ENCODE measurements around the gene SERPINB1. TPM values are rescaled to one million over a fixed set of nuclear protein-coding genes. Genes with fewer than 3 reads are reported as not detected.

The SERPINB1 gene
- total RNA-seq, 5 donors from 2014 or later (not counting 1 experiment from before 2014, with no cell fraction given), result 40.3 to 60.9 (median 50.7) TPM

DNA sequence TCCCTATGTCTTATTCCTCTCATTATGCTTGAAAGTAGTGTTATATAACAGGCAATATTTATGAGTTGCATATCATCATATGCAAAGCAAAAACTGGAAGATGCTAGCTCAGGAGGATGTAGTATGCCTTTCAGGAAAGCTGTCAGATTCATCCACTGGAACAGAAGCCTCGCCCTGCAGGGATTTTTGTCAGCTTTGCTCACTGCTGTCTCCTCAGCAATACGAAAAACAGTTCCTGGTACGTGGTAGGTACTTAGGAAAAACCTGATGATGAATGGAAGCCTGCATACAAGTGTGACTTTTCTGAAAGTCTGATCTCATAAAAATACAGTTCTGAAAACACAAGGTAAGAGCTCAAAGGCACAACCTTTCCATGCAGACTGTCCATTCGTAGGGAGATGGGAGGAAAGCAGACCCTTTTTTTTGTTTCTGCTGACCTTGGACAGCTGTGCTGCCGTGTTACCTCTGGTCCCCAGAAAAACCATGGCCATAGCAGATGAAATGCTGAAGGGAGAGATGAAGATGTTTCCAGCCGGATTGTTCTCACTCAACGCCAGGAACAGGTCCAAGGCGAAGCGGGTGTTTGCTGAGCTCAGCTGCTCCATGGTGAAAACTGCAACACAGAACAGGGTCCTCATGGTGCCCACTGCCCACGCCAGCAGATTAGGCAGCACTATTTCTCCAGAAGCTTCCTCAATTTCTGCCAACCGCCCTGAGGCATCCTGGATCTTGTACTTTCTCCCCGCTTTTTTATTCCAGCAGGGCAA, 1.5 kb downstream of the SERPINB1 start:
- DNase-seq, result no peak
- H3K27ac Mint-ChIP-seq, result peak overlapping the region; percentile 74 to 81
- POLR2A ChIA-PET, result interaction anchor here (0.6 to 1.9 kb wide), 5 partner anchors 37 to 150 kb away, joined by 3 to 6 read pairs (median 3); no protein-coding TSS in a partner anchor
- Histone ChIP-seq H3K4me1 (ENCODE audit: control insufficient read depth in 1 of 2, extremely low read depth in 1 of 2, insufficient read depth in 2 of 2, low read length in 2 of 2) (peaks cover 16 to 37% of the 10 kb centered on the region in 2 experiments), H3K36me3 (ENCODE audit: control insufficient read depth in 2 of 2, extremely low read depth in 1 of 2, insufficient read depth in 1 of 2, low read length in 1 of 2) (peaks cover 7 to 43% of the 10 kb centered on the region in 2 donors), H3K9me3 (no peaks in the 10 kb centered on the region), H3K27me3 (replicated peaks in 1 of 2; ENCODE audit: control insufficient read depth in 2 of 2, extremely low read depth in 1 of 2, insufficient read depth in 2 of 2, low read length in 1 of 2) (no peaks in the 10 kb centered on the region), H3K27ac (ENCODE audit: low read length) (peak overlapping the region; percentile 80), H3K4me3 (ENCODE audit: control insufficient read depth in 1 of 2, extremely low read depth in 1 of 2, low read length in 1 of 2) (peak overlapping the region; percentile 56 to 64)
- peaks cover 48 to 62% (median 54%) of the 10 kb centered on the region in 3 donors for H3K4me1 Mint-ChIP-seq
- H3K4me3 Mint-ChIP-seq, result peak overlapping the region; percentile 83 to 91 (median 86)
- H3K27me3 Mint-ChIP-seq, result no peaks in the 10 kb centered on the region
- CTCF ChIA-PET, result interaction anchor here (0.7 to 3.7 kb wide), 12 partner anchors 9 to 112 kb away, joined by 3 to 16 read pairs (median 4); no protein-coding TSS in a partner anchor
- no peak for ATAC-seq (replicated peaks in 1 of 4)
- 90% methylated on average over 10 of the region's 12 CpGs for WGBS (ENCODE audit: insufficient coverage)
- no peaks in the 10 kb centered on the region for H3K9me3 Mint-ChIP-seq
- peaks cover 36% of the 10 kb centered on the region for H3K36me3 Mint-ChIP-seq

DNA sequence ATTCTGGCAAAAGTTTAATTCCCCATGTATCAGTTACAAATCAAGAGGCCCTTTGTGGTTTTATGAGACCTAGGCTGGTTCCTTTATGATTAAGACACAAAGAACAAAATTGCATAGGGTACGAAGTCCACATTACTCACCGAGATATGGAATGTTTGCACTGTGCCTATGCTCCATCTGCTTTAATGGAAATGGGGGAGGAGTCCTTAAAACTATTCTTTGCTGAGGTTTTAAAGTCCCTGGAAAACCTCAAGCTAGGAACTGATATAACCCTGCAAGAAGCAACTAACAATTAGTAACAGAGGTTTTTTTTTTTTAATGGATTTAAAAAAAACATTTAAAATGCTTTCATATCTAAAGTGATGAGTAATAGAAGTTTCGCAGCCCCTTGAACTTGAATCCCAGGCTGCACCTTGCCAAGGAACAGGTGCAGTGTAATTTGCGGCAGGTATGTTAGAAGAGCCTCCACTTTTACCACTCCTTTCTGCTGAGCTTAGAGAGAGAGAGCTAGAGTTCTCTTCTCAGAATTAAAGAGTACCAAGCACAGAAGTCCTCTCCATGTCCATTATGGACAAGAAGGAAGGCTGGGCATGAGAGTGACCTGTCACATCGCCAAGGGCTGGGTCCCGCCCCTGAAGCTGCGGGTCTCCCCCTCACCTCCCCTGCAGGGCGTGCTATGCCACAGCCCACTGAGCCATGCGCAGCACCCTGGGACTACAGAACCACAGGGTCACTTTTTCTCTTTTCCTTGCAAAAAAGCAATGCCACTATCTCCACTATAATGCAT, 2.3 kb downstream of the SERPINB1 start:
- Mint-ChIP-seq H3K4me1 (peaks cover 56 to 66% (median 58%) of the 10 kb centered on the region in 3 donors), H3K27ac (peak overlapping the region; percentile 74 to 81), H3K27me3 (no peaks in the 10 kb centered on the region), H3K9me3 (no peaks in the 10 kb centered on the region), H3K36me3 (peaks cover 43% of the 10 kb centered on the region), H3K4me3 (peak overlapping the region; percentile 83 to 91 (median 86))
- no peaks in the 10 kb centered on the region for H3K27me3 ChIP-seq (replicated peaks in 1 of 2; ENCODE audit: control insufficient read depth in 2 of 2, extremely low read depth in 1 of 2, insufficient read depth in 2 of 2, low read length in 1 of 2)
- ATAC-seq (replicated peaks in 1 of 4), result no peak
- no peak overlapping the region for H3K4me3 ChIP-seq (ENCODE audit: control insufficient read depth in 1 of 2, extremely low read depth in 1 of 2, low read length in 1 of 2)
- ChIA-PET CTCF (interaction anchor here (0.7 to 3.7 kb wide), 9 partner anchors 8 to 97 kb away, joined by 3 to 16 read pairs (median 4); no protein-coding TSS in a partner anchor), POLR2A (interaction anchor here (0.6 to 1.4 kb wide), 5 partner anchors 38 to 108 kb away, joined by 3 to 4 read pairs (median 3); no protein-coding TSS in a partner anchor)
- H3K27ac ChIP-seq (ENCODE audit: low read length), result no peak overlapping the region
- WGBS (ENCODE audit: insufficient coverage), result 80% methylated on average over 1 of the region's 9 CpGs
- peaks cover 7 to 48% of the 10 kb centered on the region in 2 donors for H3K36me3 ChIP-seq (ENCODE audit: control insufficient read depth in 2 of 2, extremely low read depth in 1 of 2, insufficient read depth in 1 of 2, low read length in 1 of 2)
- peaks cover 16 to 37% of the 10 kb centered on the region in 2 experiments for H3K4me1 ChIP-seq (ENCODE audit: control insufficient read depth in 1 of 2, extremely low read depth in 1 of 2, insufficient read depth in 2 of 2, low read length in 2 of 2)
- no peaks in the 10 kb centered on the region for H3K9me3 ChIP-seq
- DNase-seq, result no peak

DNA sequence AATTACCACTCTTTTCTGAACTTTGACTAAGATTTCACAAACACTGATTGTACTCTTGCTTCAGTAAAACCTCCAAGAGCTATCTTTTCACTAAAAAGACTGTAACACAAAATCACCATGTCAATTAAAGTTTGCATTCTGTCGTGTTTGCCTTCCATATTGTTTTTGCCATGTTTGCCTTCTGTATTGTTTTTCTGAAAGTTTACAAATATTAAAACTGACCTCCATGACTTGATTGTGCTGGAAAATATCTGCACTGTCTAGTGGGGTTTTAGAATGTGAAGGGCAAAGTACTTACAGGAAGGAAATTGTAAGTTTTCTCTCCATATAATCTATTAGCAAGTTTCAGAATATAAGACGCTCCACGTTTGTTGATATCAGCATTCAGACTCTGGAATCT, 3.4 kb downstream of the SERPINB1 start:
- Histone ChIP-seq H3K9me3 (no peaks in the 10 kb centered on the region), H3K36me3 (ENCODE audit: control insufficient read depth in 2 of 2, extremely low read depth in 1 of 2, insufficient read depth in 1 of 2, low read length in 1 of 2) (peaks cover 7 to 59% of the 10 kb centered on the region in 2 donors), H3K4me1 (ENCODE audit: control insufficient read depth in 1 of 2, extremely low read depth in 1 of 2, insufficient read depth in 2 of 2, low read length in 2 of 2) (peaks cover 16 to 36% of the 10 kb centered on the region in 2 experiments), H3K27ac (ENCODE audit: low read length) (no peak overlapping the region), H3K27me3 (replicated peaks in 1 of 2; ENCODE audit: control insufficient read depth in 2 of 2, extremely low read depth in 1 of 2, insufficient read depth in 2 of 2, low read length in 1 of 2) (no peaks in the 10 kb centered on the region), H3K4me3 (ENCODE audit: control insufficient read depth in 1 of 2, extremely low read depth in 1 of 2, low read length in 1 of 2) (no peak overlapping the region)
- ATAC-seq (replicated peaks in 1 of 4) (no peak), DNase-seq (no peak)
- WGBS (ENCODE audit: insufficient coverage), result no CpG with 5 or more reads among the region's 3 CpGs
- POLR2A ChIA-PET, result interaction anchor here in 1 of 2 donors (0.5 kb wide), 1 partner anchor 32 kb away, joined by 3 read pairs; no protein-coding TSS in a partner anchor
- peaks cover 54% of the 10 kb centered on the region for H3K36me3 Mint-ChIP-seq
- CTCF ChIA-PET, result interaction anchor here (1.0 to 1.4 kb wide), 2 partner anchors 9 to 47 kb away, joined by 3 to 5 read pairs; no protein-coding TSS in a partner anchor
- no peak overlapping the region for H3K4me3 Mint-ChIP-seq
- peaks cover 55 to 59% (median 56%) of the 10 kb centered on the region in 3 donors for H3K4me1 Mint-ChIP-seq
- peak overlapping the region in 1 of 2 donors; percentile 11 for H3K27ac Mint-ChIP-seq
- no peaks in the 10 kb centered on the region for H3K9me3 Mint-ChIP-seq
- no peaks in the 10 kb centered on the region for H3K27me3 Mint-ChIP-seq

DNA sequence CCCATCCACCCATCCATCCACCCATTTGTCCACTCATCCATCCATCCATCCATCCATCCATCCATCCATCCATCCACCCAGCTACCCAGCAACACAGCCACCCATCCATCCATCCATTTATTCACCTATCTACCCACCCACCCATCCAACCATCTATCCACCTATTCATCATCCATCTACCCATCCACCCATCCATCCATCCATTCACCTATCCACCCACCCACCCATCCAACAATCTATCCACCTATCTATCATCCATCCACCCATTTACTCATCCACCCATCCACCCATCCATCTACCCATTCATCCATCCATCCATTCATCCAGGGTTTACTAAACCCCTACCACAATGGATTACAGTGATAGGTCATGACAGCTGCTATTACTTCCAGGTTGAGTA, 7.4 kb downstream of the SERPINB1 start:
- Histone ChIP-seq H3K27ac (ENCODE audit: low read length) (no peak overlapping the region), H3K4me3 (ENCODE audit: control insufficient read depth in 1 of 2, extremely low read depth in 1 of 2, low read length in 1 of 2) (no peak overlapping the region), H3K27me3 (replicated peaks in 1 of 2; ENCODE audit: control insufficient read depth in 2 of 2, extremely low read depth in 1 of 2, insufficient read depth in 2 of 2, low read length in 1 of 2) (no peaks in the 10 kb centered on the region), H3K9me3 (no peaks in the 10 kb centered on the region), H3K36me3 (ENCODE audit: control insufficient read depth in 2 of 2, extremely low read depth in 1 of 2, insufficient read depth in 1 of 2, low read length in 1 of 2) (peaks cover 7 to 65% of the 10 kb centered on the region in 2 donors), H3K4me1 (ENCODE audit: control insufficient read depth in 1 of 2, extremely low read depth in 1 of 2, insufficient read depth in 2 of 2, low read length in 2 of 2) (peaks cover 0 to under 1% of the 10 kb centered on the region in 2 experiments)
- H3K27ac Mint-ChIP-seq, result peak overlapping the region in 1 of 2 donors; percentile 15
- H3K27me3 Mint-ChIP-seq, result no peaks in the 10 kb centered on the region
- DNase-seq, result no peak
- H3K9me3 Mint-ChIP-seq, result no peaks in the 10 kb centered on the region
- H3K4me1 Mint-ChIP-seq, result peaks cover 22 to 28% (median 27%) of the 10 kb centered on the region in 3 donors
- ATAC-seq (replicated peaks in 1 of 4), result no peak
- POLR2A ChIA-PET, result no interaction called here
- H3K4me3 Mint-ChIP-seq, result no peak overlapping the region
- CTCF ChIA-PET, result interaction anchor here in 1 of 2 donors (1.7 kb wide), 1 partner anchor 12 kb away, joined by 6 read pairs; no protein-coding TSS in a partner anchor
- peaks cover 64% of the 10 kb centered on the region for H3K36me3 Mint-ChIP-seq

DNA sequence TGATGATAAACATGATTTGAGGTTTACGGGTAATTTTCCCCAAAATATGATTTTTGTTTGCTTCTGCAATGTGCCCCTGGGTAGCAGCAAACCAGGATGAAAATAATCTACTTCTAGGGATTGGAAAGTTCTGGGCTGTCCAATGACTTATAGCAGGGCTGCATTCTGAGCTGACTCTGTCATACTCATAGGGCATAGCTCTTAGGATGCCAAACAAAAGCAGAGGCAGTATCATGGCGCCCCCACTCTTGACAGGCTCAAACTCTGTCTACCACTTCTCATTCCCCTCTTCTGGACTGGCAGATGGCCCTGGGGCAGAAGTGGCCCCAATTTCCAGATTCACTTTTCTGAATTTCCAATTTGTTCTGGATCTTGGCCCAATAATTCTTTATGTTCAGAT, 10.3 kb downstream of the SERPINB1 start:
- ATAC-seq (replicated peaks in 1 of 4) (no peak), DNase-seq (no peak)
- no peaks in the 10 kb centered on the region for H3K9me3 ChIP-seq
- H3K4me3 ChIP-seq (ENCODE audit: control insufficient read depth in 1 of 2, extremely low read depth in 1 of 2, low read length in 1 of 2), result no peak overlapping the region
- ChIA-PET CTCF (no interaction called here), POLR2A (no interaction called here)
- Mint-ChIP-seq H3K36me3 (peaks cover 46% of the 10 kb centered on the region), H3K4me3 (no peak overlapping the region), H3K9me3 (no peaks in the 10 kb centered on the region), H3K4me1 (peaks cover 8 to 14% (median 11%) of the 10 kb centered on the region in 3 donors), H3K27me3 (no peaks in the 10 kb centered on the region), H3K27ac (peak overlapping the region in 1 of 2 donors; percentile 28)
- H3K27me3 ChIP-seq (replicated peaks in 1 of 2; ENCODE audit: control insufficient read depth in 2 of 2, extremely low read depth in 1 of 2, insufficient read depth in 2 of 2, low read length in 1 of 2), result no peaks in the 10 kb centered on the region
- no peaks in the 10 kb centered on the region for H3K4me1 ChIP-seq (ENCODE audit: control insufficient read depth in 1 of 2, extremely low read depth in 1 of 2, insufficient read depth in 2 of 2, low read length in 2 of 2)
- peaks cover 0 to 40% of the 10 kb centered on the region in 2 donors for H3K36me3 ChIP-seq (ENCODE audit: control insufficient read depth in 2 of 2, extremely low read depth in 1 of 2, insufficient read depth in 1 of 2, low read length in 1 of 2)
- WGBS (ENCODE audit: insufficient coverage), result 100% methylated on average over 1 of the region's 2 CpGs
- H3K27ac ChIP-seq (ENCODE audit: low read length), result no peak overlapping the region

DNA sequence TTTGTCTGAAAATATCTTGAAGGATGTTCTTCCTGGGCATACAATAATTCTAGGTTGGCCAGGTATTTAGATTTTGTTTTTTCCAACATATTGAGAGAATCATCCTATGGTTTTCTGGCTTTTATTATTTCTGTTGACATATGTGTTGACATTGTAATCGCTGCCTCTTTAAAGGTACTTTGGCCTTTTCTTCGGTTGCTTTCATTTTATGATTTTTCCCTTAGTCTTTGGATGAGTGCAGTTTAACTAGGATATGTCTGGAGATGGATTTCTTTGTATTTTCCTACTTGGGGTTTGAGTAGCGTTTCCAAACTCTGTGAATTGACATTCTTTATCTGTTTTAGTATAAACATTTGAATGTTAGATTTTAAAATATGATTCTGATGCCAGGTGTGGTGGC, 11.5 kb downstream of the SERPINB1 start:
- Histone ChIP-seq H3K4me1 (ENCODE audit: control insufficient read depth in 1 of 2, extremely low read depth in 1 of 2, insufficient read depth in 2 of 2, low read length in 2 of 2) (no peaks in the 10 kb centered on the region), H3K27ac (ENCODE audit: low read length) (no peak overlapping the region), H3K36me3 (ENCODE audit: control insufficient read depth in 2 of 2, extremely low read depth in 1 of 2, insufficient read depth in 1 of 2, low read length in 1 of 2) (peaks cover 0 to 28% of the 10 kb centered on the region in 2 donors), H3K9me3 (no peaks in the 10 kb centered on the region), H3K27me3 (replicated peaks in 1 of 2; ENCODE audit: control insufficient read depth in 2 of 2, extremely low read depth in 1 of 2, insufficient read depth in 2 of 2, low read length in 1 of 2) (no peaks in the 10 kb centered on the region), H3K4me3 (ENCODE audit: control insufficient read depth in 1 of 2, extremely low read depth in 1 of 2, low read length in 1 of 2) (no peak overlapping the region)
- POLR2A ChIA-PET, result no interaction called here
- no peak for ATAC-seq (replicated peaks in 1 of 4)
- 100% methylated on average over 1 of the region's 3 CpGs for WGBS (ENCODE audit: insufficient coverage)
- Mint-ChIP-seq H3K4me1 (peaks cover 5 to 13% (median 9%) of the 10 kb centered on the region in 3 donors), H3K36me3 (peaks cover 36% of the 10 kb centered on the region), H3K27ac (no peak overlapping the region), H3K4me3 (no peak overlapping the region), H3K27me3 (no peaks in the 10 kb centered on the region), H3K9me3 (no peaks in the 10 kb centered on the region)
- no peak for DNase-seq
- CTCF ChIA-PET, result no interaction called here
